H9 (cell line): Measurements from ENCODE around the gene TMEM204. TPM values are rescaled to one million over a fixed set of nuclear protein-coding genes. Genes with fewer than 3 reads are reported as not detected.

Experiments used
- DNase-seq: peaks from one replicate; pipeline ENCODE4 v3.0.0-alpha.2; 2017
- H2AFZ ChIP-seq: one replicate; pipeline ENCODE4 v1.6.1; 2013; ENCODE audit warnings: mild to moderate bottlenecking, low read length, control low read depth, moderate library complexity
- H2AK5ac ChIP-seq: 2 replicates; pipeline ENCODE4 v1.6.1; 2013; ENCODE audit warnings: low read length, control low read depth, mixed read lengths; ENCODE audit not compliant: insufficient read length
- H2BK120ac ChIP-seq: one replicate; pipeline ENCODE4 v1.6.1; 2013; ENCODE audit warnings: low read depth, mild to moderate bottlenecking, low read length, control low read depth, inconsistent platforms; ENCODE audit not compliant: poor library complexity, severe bottlenecking
- H2BK12ac ChIP-seq: 2 replicates; pipeline ENCODE4 v1.6.1; 2013; ENCODE audit warnings: low read length, control low read depth, mixed read lengths, low read depth; ENCODE audit not compliant: insufficient read length
- H2BK15ac ChIP-seq: 2 replicates; pipeline ENCODE4 v1.6.1; 2013; ENCODE audit warnings: low read depth, low read length, control low read depth
- H2BK20ac ChIP-seq: one replicate; pipeline ENCODE4 v1.6.1; 2013; ENCODE audit warnings: low read depth, mild to moderate bottlenecking, low read length, control low read depth, inconsistent platforms; ENCODE audit not compliant: poor library complexity, severe bottlenecking
- H2BK5ac ChIP-seq: 2 replicates; pipeline ENCODE4 v1.6.1; 2013; ENCODE audit warnings: low read length, control low read depth, mixed read lengths; ENCODE audit not compliant: insufficient read length
- H3K14ac ChIP-seq: 2 replicates; pipeline ENCODE4 v1.6.1; 2013; ENCODE audit warnings: low read length, control low read depth; ENCODE audit not compliant: insufficient read depth
- H3K18ac ChIP-seq: 2 replicates; pipeline ENCODE4 v1.6.1; 2013; ENCODE audit warnings: low read depth, mild to moderate bottlenecking, mixed read lengths, low read length, control low read depth; ENCODE audit not compliant: insufficient read length
- H3K23ac ChIP-seq: 2 replicates; pipeline ENCODE4 v1.6.1; 2013; ENCODE audit warnings: low read length, control low read depth, mixed read lengths, low read depth; ENCODE audit not compliant: insufficient read length
- H3K23me2 ChIP-seq: 2 replicates; pipeline ENCODE4 v1.6.1; 2013; ENCODE audit warnings: low read depth, mild to moderate bottlenecking, mixed read lengths, low read length, control low read depth; ENCODE audit not compliant: insufficient read length, poor library complexity, severe bottlenecking
- H3K27ac ChIP-seq: 2 replicates; pipeline ENCODE4 v1.5.1; 2013; ENCODE audit warnings: low read length, control low read depth, mixed read lengths, low read depth; ENCODE audit not compliant: insufficient read length
- H3K27me3 ChIP-seq: 2 replicates; pipeline ENCODE4 v1.6.1; 2013; ENCODE audit warnings: low read length, control low read depth, inconsistent platforms; ENCODE audit not compliant: insufficient read depth
- H3K4ac ChIP-seq: 2 replicates; pipeline ENCODE4 v1.6.1; 2013; ENCODE audit warnings: low read depth, mild to moderate bottlenecking, control low read depth, inconsistent platforms, low read length, moderate library complexity
- H3K4me1 ChIP-seq: 2 replicates; pipeline ENCODE4 v1.6.1; 2013; ENCODE audit warnings: low read length, control low read depth, inconsistent platforms; ENCODE audit not compliant: insufficient read depth
- H3K4me2 ChIP-seq: 2 replicates; pipeline ENCODE4 v1.6.1; 2013; ENCODE audit warnings: low read length, control low read depth, mixed read lengths; ENCODE audit not compliant: insufficient read length, insufficient read depth
- H3K56ac ChIP-seq: 2 replicates; pipeline ENCODE4 v1.6.1; 2013; ENCODE audit warnings: low read depth, mild to moderate bottlenecking, mixed read lengths, low read length, control low read depth; ENCODE audit not compliant: insufficient read length
- H3K79me1 ChIP-seq: 2 replicates; pipeline ENCODE4 v1.6.1; 2013; ENCODE audit warnings: low read depth, mild to moderate bottlenecking, moderate library complexity, low read length, control low read depth, inconsistent platforms; ENCODE audit not compliant: insufficient read depth, poor library complexity, severe bottlenecking
- H3K79me2 ChIP-seq: 2 replicates; pipeline ENCODE4 v1.6.1; 2013; ENCODE audit warnings: low read length, control low read depth, inconsistent platforms; ENCODE audit not compliant: insufficient read depth
- H3K9ac ChIP-seq: 2 replicates; pipeline ENCODE4 v1.6.1; 2013; ENCODE audit warnings: low read length, control low read depth, mixed read lengths; ENCODE audit not compliant: insufficient read length; ENCODE audit errors: extremely low read depth
- H3K9me3 ChIP-seq: one replicate; pipeline ENCODE4 v1.6.1; 2013; ENCODE audit warnings: low read depth, low read length, inconsistent platforms; ENCODE audit not compliant: control insufficient read depth
- H3T11ph ChIP-seq: one replicate; pipeline ENCODE4 v1.6.1; 2013; ENCODE audit warnings: mild to moderate bottlenecking, low read length, control low read depth, inconsistent platforms
- H4K20me1 ChIP-seq: one replicate; pipeline ENCODE4 v1.6.1; 2013; ENCODE audit not compliant: control insufficient read depth, insufficient read length, insufficient read depth
- H4K5ac ChIP-seq: 2 replicates; pipeline ENCODE4 v1.6.1; 2013; ENCODE audit warnings: low read depth, mild to moderate bottlenecking, mixed read lengths, low read length, control low read depth; ENCODE audit not compliant: insufficient read length
- H4K8ac ChIP-seq: replicated peaks from 2 replicates; pipeline ENCODE4 v1.6.1; 2013; ENCODE audit warnings: low read length, control low read depth, mixed read lengths, low read depth; ENCODE audit not compliant: insufficient read length
- H4K91ac ChIP-seq: 2 replicates; pipeline ENCODE4 v1.6.1; 2013; ENCODE audit warnings: low read depth, mild to moderate bottlenecking, moderate library complexity, mixed read lengths, low read length, control low read depth; ENCODE audit not compliant: insufficient read length
- H3K27ac Mint-ChIP-seq, 3 experiments: 2 replicates in 2 of 3; 3 replicates in 1 of 3; pipeline ENCODE4 v1.8.0; 2020 to 2021; ENCODE audit warnings: mixed read lengths in 3 of 3, mild to moderate bottlenecking in 1 of 3, moderate library complexity in 1 of 3
- H3K27me3 Mint-ChIP-seq: 2 replicates; pipeline ENCODE4 v1.8.0; 2021; ENCODE audit warnings: low read depth, mild to moderate bottlenecking, moderate library complexity, mixed read lengths
- H3K36me3 Mint-ChIP-seq, 3 experiments: 2 replicates in 2 of 3; 3 replicates in 1 of 3; pipeline ENCODE4 v1.8.0; 2020 to 2021; ENCODE audit warnings: low read depth in 3 of 3, mixed read lengths in 3 of 3; ENCODE audit not compliant: insufficient read depth in 1 of 3
- H3K4me1 Mint-ChIP-seq, 2 experiments: 2 replicates each; pipeline ENCODE4 v1.8.0; 2020; ENCODE audit warnings: mixed read lengths in 2 of 2
- H3K4me3 Mint-ChIP-seq, 2 experiments: 2 replicates in 1 of 2; 3 replicates in 1 of 2; pipeline ENCODE4 v1.8.0; 2020 to 2021; ENCODE audit warnings: mild to moderate bottlenecking in 2 of 2, mixed read lengths in 2 of 2, moderate library complexity in 1 of 2
- H3K9me3 Mint-ChIP-seq, 2 experiments: 2 replicates in 1 of 2; 3 replicates in 1 of 2; pipeline ENCODE4 v1.8.0; 2020; ENCODE audit warnings: mild to moderate bottlenecking in 2 of 2, mixed read lengths in 2 of 2, moderate library complexity in 1 of 2
- WGBS: extraction: QIAGEN DNeasy Blood & Tissue Kit; methylation state at CpG from one replicate; pipeline ENCODE4 v1.1.7; 2013; ENCODE audit warnings: missing lambda C conversion rate, low lambda C conversion rate, mixed read lengths; ENCODE audit not compliant: insufficient read length; ENCODE audit errors: extremely low coverage; 5-methylcytosine and 5-hydroxymethylcytosine counted together
- total RNA-seq: library from RNA; stranded (reverse); gene quantifications from 2 replicates; pipeline ENCODE4 v1.2.1, GENCODE V29; 2021
- TF ChIP-seq, protein P1 (sequence below): fragments of 200-600 bp; sonication (generic); conservative IDR thresholded peaks from 3 replicates; pipeline ENCODE4 v1.8.0; 2021; ENCODE audit warnings: antibody characterized with exemption, mild to moderate bottlenecking

TMEM204 gene
- total RNA-seq, 1 experiment from 2014 or later = not detected

DNA sequence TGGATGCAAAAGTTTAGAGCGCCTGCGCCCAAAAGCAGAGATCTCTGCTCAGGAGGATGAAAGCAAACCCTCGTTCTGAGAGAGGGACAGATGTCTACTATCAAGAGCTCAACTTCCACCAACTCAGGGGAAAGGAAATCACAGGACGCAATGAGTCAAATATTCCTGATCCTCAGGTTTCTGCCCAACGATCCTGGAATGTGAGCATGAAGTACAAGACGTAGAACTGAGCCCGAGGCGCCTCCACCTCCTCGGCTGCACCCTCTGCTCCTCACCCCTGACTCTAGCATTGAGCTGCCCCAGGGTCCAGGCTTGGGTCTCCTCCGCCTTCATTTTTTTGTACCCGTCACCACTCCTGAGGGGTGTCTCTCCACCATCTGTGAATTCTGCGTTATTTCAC, 63.0 kb downstream of the TMEM204 start:
- H3K79me1 ChIP-seq = no peaks in the 10 kb centered on the region
- no peaks in the 10 kb centered on the region for H3K9me3 ChIP-seq
- H2BK5ac ChIP-seq = no peak overlapping the region
- no peaks in the 10 kb centered on the region for H4K20me1 ChIP-seq
- Mint-ChIP-seq H3K27ac (no peak overlapping the region; a peak in 1 of 7 replicates), H3K27me3 (peaks cover 3% of the 10 kb centered on the region; the same call in 1 of the 2 replicates), H3K4me3 (no peak overlapping the region), H3K36me3 (peaks cover 32 to 53% (median 45%) of the 10 kb centered on the region in 3 experiments), H3K4me1 (no peaks in the 10 kb centered on the region), H3K9me3 (peaks cover 15 to 19% of the 10 kb centered on the region in 2 experiments)
- TF ChIP-seq, protein P1, sequence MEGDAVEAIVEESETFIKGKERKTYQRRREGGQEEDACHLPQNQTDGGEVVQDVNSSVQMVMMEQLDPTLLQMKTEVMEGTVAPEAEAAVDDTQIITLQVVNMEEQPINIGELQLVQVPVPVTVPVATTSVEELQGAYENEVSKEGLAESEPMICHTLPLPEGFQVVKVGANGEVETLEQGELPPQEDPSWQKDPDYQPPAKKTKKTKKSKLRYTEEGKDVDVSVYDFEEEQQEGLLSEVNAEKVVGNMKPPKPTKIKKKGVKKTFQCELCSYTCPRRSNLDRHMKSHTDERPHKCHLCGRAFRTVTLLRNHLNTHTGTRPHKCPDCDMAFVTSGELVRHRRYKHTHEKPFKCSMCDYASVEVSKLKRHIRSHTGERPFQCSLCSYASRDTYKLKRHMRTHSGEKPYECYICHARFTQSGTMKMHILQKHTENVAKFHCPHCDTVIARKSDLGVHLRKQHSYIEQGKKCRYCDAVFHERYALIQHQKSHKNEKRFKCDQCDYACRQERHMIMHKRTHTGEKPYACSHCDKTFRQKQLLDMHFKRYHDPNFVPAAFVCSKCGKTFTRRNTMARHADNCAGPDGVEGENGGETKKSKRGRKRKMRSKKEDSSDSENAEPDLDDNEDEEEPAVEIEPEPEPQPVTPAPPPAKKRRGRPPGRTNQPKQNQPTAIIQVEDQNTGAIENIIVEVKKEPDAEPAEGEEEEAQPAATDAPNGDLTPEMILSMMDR = no peak
- no peak overlapping the region for H2BK15ac ChIP-seq
- H3K4me2 ChIP-seq = no peak overlapping the region
- H3K27me3 ChIP-seq = no peaks in the 10 kb centered on the region
- no peak overlapping the region for H3K56ac ChIP-seq
- no peaks in the 10 kb centered on the region for H3K79me2 ChIP-seq
- H3K4me1 ChIP-seq = no peaks in the 10 kb centered on the region
- no peak for DNase-seq
- no peak overlapping the region for H2BK12ac ChIP-seq
- no peak overlapping the region for H3K14ac ChIP-seq
- H3K23me2 ChIP-seq = no peaks in the 10 kb centered on the region
- H3K23ac ChIP-seq = no peak overlapping the region
- no peak overlapping the region for H2BK20ac ChIP-seq
- no peak overlapping the region for H2AFZ ChIP-seq
- no peak overlapping the region for H3K18ac ChIP-seq
- H3K9ac ChIP-seq = no peak overlapping the region
- no peak overlapping the region for H3T11ph ChIP-seq
- H3K4ac ChIP-seq = no peak overlapping the region
- no peak overlapping the region for H4K8ac ChIP-seq
- no peak overlapping the region for H4K91ac ChIP-seq
- no peak overlapping the region for H2BK120ac ChIP-seq
- H4K5ac ChIP-seq = no peak overlapping the region
- no CpG with 5 or more reads among the region's 12 CpGs for WGBS
- H3K27ac ChIP-seq = no peak overlapping the region
- H2AK5ac ChIP-seq = no peak overlapping the region
